ENCODE results near the gene TRIM2.

DNA sequence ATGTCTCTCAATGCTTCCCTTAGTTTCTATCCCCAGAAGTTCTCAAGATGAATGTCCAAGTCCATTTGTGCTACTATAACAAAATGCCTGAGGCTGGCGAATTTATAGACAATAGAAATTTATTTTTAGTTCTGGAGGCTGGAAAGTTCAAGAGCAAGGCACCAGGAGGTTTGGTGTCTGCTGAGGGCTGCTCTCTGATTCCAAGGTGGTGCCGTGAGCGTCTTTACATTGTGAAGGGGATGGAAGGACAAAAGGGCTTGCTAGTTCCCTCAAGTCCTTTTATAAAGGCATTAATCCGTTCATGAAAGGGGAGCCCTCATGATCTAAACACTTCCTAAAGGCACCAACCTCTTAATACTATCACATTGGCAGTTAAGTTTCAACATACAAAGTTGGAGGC, 12.3 kb downstream of the TRIM2 start:
- TF ChIP-seq, protein P1, sequence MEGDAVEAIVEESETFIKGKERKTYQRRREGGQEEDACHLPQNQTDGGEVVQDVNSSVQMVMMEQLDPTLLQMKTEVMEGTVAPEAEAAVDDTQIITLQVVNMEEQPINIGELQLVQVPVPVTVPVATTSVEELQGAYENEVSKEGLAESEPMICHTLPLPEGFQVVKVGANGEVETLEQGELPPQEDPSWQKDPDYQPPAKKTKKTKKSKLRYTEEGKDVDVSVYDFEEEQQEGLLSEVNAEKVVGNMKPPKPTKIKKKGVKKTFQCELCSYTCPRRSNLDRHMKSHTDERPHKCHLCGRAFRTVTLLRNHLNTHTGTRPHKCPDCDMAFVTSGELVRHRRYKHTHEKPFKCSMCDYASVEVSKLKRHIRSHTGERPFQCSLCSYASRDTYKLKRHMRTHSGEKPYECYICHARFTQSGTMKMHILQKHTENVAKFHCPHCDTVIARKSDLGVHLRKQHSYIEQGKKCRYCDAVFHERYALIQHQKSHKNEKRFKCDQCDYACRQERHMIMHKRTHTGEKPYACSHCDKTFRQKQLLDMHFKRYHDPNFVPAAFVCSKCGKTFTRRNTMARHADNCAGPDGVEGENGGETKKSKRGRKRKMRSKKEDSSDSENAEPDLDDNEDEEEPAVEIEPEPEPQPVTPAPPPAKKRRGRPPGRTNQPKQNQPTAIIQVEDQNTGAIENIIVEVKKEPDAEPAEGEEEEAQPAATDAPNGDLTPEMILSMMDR (IDR thresholded peaks at IDR 0.05): no peak
- no peak for TF ChIP-seq POLR2A (IDR thresholded peaks at IDR 0.05)

Measured in adrenal gland (tissue), 5 donors.